Astrocyte (in vitro differentiated cells and primary cell): ENCODE data around the gene OS9. TPM values are rescaled to one million over a fixed set of nuclear protein-coding genes. Genes with fewer than 3 reads are reported as not detected.
"Not testable (repeated sequence)": the region's sequence is repeated elsewhere in the genome, so short reads cannot be mapped to it uniquely, and the experiment has no call there.

Experiments used
- DNase-seq: peaks from one replicate; pipeline ENCODE4 v3.0.0-alpha.2; 2010; ENCODE audit warnings: low read depth
- FAIRE-seq: peaks from 2 replicates; lab custom pipeline; 2011; peaks lifted over from hg19 to GRCh38; lab: Jason Lieb, UNC
- H2AFZ ChIP-seq: 2 replicates; pipeline ENCODE4 v1.6.0; 2012; ENCODE audit warnings: low read depth, low read length, inconsistent platforms
- H3K27ac ChIP-seq: 2 replicates; pipeline ENCODE4 v1.5.1; 2011; ENCODE audit warnings: low read depth, low read length, inconsistent platforms
- H3K27me3 ChIP-seq: 2 replicates; pipeline ENCODE4 v1.6.0; 2011; ENCODE audit warnings: low read length, inconsistent platforms; ENCODE audit not compliant: insufficient read depth
- H3K36me3 ChIP-seq: 2 replicates; pipeline ENCODE4 v1.5.1; 2011; ENCODE audit warnings: low read length, inconsistent platforms; ENCODE audit not compliant: insufficient read depth
- H3K4me1 ChIP-seq: 2 replicates; pipeline ENCODE4 v1.5.1; 2011; ENCODE audit warnings: low read length, inconsistent platforms; ENCODE audit not compliant: insufficient read depth
- H3K4me2 ChIP-seq: 2 replicates; pipeline ENCODE4 v1.6.0; 2012; ENCODE audit warnings: low read length, inconsistent platforms
- H3K4me3 ChIP-seq: 2 replicates; pipeline ENCODE4 v1.5.1; 2011; ENCODE audit warnings: low read depth, mild to moderate bottlenecking, low read length, inconsistent platforms; ENCODE audit not compliant: insufficient read depth
- H3K79me2 ChIP-seq: 2 replicates; pipeline ENCODE4 v1.6.0; 2012; ENCODE audit warnings: mild to moderate bottlenecking, low read length, inconsistent platforms; ENCODE audit not compliant: insufficient read depth
- H3K9ac ChIP-seq: 2 replicates; pipeline ENCODE4 v1.6.0; 2012; ENCODE audit warnings: mild to moderate bottlenecking, low read length, inconsistent platforms
- H3K9me3 ChIP-seq: 2 replicates; pipeline ENCODE4 v1.5.1; 2012; ENCODE audit warnings: low read depth, mild to moderate bottlenecking, low read length, inconsistent platforms; ENCODE audit not compliant: insufficient read depth
- H4K20me1 ChIP-seq: 2 replicates; pipeline ENCODE4 v1.6.0; 2012; ENCODE audit warnings: low read length, inconsistent platforms; ENCODE audit not compliant: insufficient read depth
- H3K27ac Mint-ChIP-seq: one replicate; pipeline ENCODE4 v1.8.0; 2021; ENCODE audit warnings: mild to moderate bottlenecking, mixed read lengths; ENCODE audit not compliant: unreplicated experiment
- H3K27me3 Mint-ChIP-seq: one replicate; pipeline ENCODE4 v1.8.0; 2021; ENCODE audit warnings: low read depth, mixed read lengths; ENCODE audit not compliant: unreplicated experiment
- H3K36me3 Mint-ChIP-seq: one replicate; pipeline ENCODE4 v1.8.0; 2021; ENCODE audit warnings: low read depth, mixed read lengths; ENCODE audit not compliant: unreplicated experiment
- H3K4me1 Mint-ChIP-seq: one replicate; pipeline ENCODE4 v1.8.0; 2021; ENCODE audit warnings: low read depth, mixed read lengths; ENCODE audit not compliant: unreplicated experiment
- H3K4me3 Mint-ChIP-seq: one replicate; pipeline ENCODE4 v1.8.0; 2021; ENCODE audit warnings: mild to moderate bottlenecking, moderate library complexity, mixed read lengths; ENCODE audit not compliant: unreplicated experiment
- H3K9me3 Mint-ChIP-seq: one replicate; pipeline ENCODE4 v1.8.0; 2021; ENCODE audit warnings: mild to moderate bottlenecking, mixed read lengths; ENCODE audit not compliant: unreplicated experiment
- CTCF ChIP-seq: IDR thresholded peaks from 2 replicates; pipeline ENCODE4 v1.5.1; 2011; ENCODE audit warnings: low read depth, mild to moderate bottlenecking, inconsistent platforms, low read length, moderate library complexity; ENCODE audit not compliant: insufficient read depth
- EZH2 ChIP-seq: IDR thresholded peaks from 2 replicates; pipeline ENCODE4 v1.6.1; 2012; ENCODE audit warnings: mild to moderate bottlenecking, low read length, inconsistent platforms; ENCODE audit not compliant: insufficient read depth
- total RNA-seq: library from RNA; stranded (reverse); gene quantifications from 2 replicates; pipeline ENCODE4 v1.2.1, GENCODE V29; 2021

OS9 gene
- total RNA-seq, 1 donor from 2014 or later = 194 TPM

DNA sequence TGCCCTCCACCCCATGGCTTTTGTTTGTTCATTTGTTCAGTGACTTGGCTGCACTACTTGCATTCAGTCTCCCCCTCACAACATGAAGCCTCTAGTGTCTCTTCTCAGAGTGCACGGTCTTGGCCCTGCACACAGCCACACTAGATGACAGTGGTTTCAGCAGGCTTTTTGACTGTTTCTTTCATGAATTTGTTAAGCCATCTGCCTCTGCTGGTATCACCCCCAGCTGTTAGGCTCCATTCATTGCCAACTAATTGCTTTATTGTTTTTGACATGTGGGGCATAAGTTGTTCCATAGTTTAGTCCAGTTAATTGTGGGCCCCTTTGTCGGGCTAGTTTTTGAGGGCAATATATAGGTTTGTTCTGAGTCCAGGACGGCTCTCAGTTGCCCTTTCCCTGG is 18.8 kb downstream of the OS9 start:
- H3K27ac Mint-ChIP-seq = no peak overlapping the region
- DNase-seq = no peak
- peaks cover 14% of the 10 kb centered on the region for H3K36me3 ChIP-seq
- H3K27me3 ChIP-seq = no peaks in the 10 kb centered on the region
- H3K36me3 Mint-ChIP-seq = peaks cover 18% of the 10 kb centered on the region
- H3K79me2 ChIP-seq = no peaks in the 10 kb centered on the region
- H4K20me1 ChIP-seq = no peaks in the 10 kb centered on the region
- no peak for FAIRE-seq
- H2AFZ ChIP-seq = no peak overlapping the region
- no peaks in the 10 kb centered on the region for H3K4me1 ChIP-seq
- H3K9me3 ChIP-seq = no peaks in the 10 kb centered on the region
- no peak overlapping the region for H3K9ac ChIP-seq
- no peak overlapping the region for H3K4me2 ChIP-seq
- H3K27ac ChIP-seq = no peak overlapping the region
- H3K4me3 Mint-ChIP-seq = no peak overlapping the region
- H3K4me1 Mint-ChIP-seq = no peaks in the 10 kb centered on the region
- no peaks in the 10 kb centered on the region for H3K9me3 Mint-ChIP-seq
- TF ChIP-seq EZH2 (no peak), CTCF (no peak)
- no peak overlapping the region for H3K4me3 ChIP-seq
- no peaks in the 10 kb centered on the region for H3K27me3 Mint-ChIP-seq

DNA sequence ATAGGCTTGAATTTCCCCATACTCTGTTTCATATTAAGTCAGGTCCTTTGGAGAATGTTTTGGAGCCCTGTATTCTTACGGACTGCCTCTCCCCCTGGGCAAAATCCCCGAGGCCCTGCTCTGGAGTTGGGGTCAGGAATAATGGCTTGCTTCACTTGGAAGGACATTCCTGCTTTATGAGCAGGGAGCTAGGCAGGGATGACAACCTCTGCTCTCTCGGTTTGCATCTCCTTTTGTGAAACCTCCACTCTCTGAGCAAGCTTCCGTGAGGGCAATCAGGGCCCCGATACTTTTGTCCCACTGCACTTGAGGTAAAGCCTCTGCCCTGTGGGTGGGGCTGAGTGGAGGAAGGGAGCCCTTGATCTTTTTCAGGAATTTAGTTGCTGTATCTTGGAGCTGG is 19.3 kb downstream of the OS9 start:
- no peaks in the 10 kb centered on the region for H3K4me1 Mint-ChIP-seq
- Histone ChIP-seq H4K20me1 (no peaks in the 10 kb centered on the region), H3K9me3 (no peaks in the 10 kb centered on the region), H3K4me2 (no peak overlapping the region), H3K36me3 (peaks cover 19% of the 10 kb centered on the region), H2AFZ (no peak overlapping the region), H3K79me2 (no peaks in the 10 kb centered on the region), H3K4me1 (no peaks in the 10 kb centered on the region), H3K27ac (no peak overlapping the region), H3K9ac (no peak overlapping the region), H3K4me3 (no peak overlapping the region), H3K27me3 (no peaks in the 10 kb centered on the region)
- no peak for TF ChIP-seq EZH2
- TF ChIP-seq CTCF = no peak
- H3K27me3 Mint-ChIP-seq = no peaks in the 10 kb centered on the region
- FAIRE-seq (no peak), DNase-seq (no peak)
- no peak overlapping the region for H3K27ac Mint-ChIP-seq
- no peaks in the 10 kb centered on the region for H3K9me3 Mint-ChIP-seq
- H3K36me3 Mint-ChIP-seq = peaks cover 21% of the 10 kb centered on the region
- no peak overlapping the region for H3K4me3 Mint-ChIP-seq

GRCh38 chr12:57715036-57715748 is 21.3 kb downstream of the OS9 start:
- not testable (repeated sequence) for FAIRE-seq

More at GRCh38 chr12:57715036-57715748, 21.3 kb downstream of the OS9 start:
- not testable (repeated sequence) for H3K4me1 Mint-ChIP-seq, H3K4me3 ChIP-seq, H3K9me3 Mint-ChIP-seq, H3K4me1 ChIP-seq, H3K27me3 ChIP-seq, H3K27ac ChIP-seq, H4K20me1 ChIP-seq, H3K9me3 ChIP-seq, H3K27ac Mint-ChIP-seq, H3K4me3 Mint-ChIP-seq, H3K27me3 Mint-ChIP-seq, H3K9ac ChIP-seq, H3K4me2 ChIP-seq, DNase-seq, H2AFZ ChIP-seq, H3K79me2 ChIP-seq
- peaks cover 28% of the 10 kb centered on the region for H3K36me3 ChIP-seq
- H3K36me3 Mint-ChIP-seq = peaks cover 34% of the 10 kb centered on the region
